ENCODE measurements around the gene BCAS3. TPM values are rescaled to one million over a fixed set of nuclear protein-coding genes. Genes with fewer than 3 reads are reported as not detected.
A peak's percentile ranks its signal among the peaks of the same experiment; 100 is the strongest.

Gene BCAS3
- total RNA-seq, 2 experiments from 2014 or later, result 20.1 to 31.8 TPM

- H3K9me3 ChIP-seq (ENCODE audit: control insufficient read depth in 1 of 2, insufficient read depth in 1 of 2, low read length in 2 of 2), result no peaks in the 10 kb centered on the region
- DNase-seq (no peak), ATAC-seq (ENCODE audit: poor library complexity) (no peak)
- ChIA-PET POLR2A (no interaction called here), CTCF (no interaction called here)
- H3K27ac ChIP-seq (ENCODE audit: low read depth in 1 of 2, low read length in 2 of 2), result no peak overlapping the region
- no peaks in the 10 kb centered on the region for H3K36me3 ChIP-seq (ENCODE audit: insufficient read depth, low read length)
- Mint-ChIP-seq H3K36me3 (ENCODE audit: low read depth) (no peaks in the 10 kb centered on the region), H3K27ac (no peak overlapping the region), H3K4me3 (no peak overlapping the region), H3K4me1 (ENCODE audit: low read depth) (peaks cover 40% of the 10 kb centered on the region), H3K9me3 (no peaks in the 10 kb centered on the region), H3K27me3 (no peaks in the 10 kb centered on the region)
- intact Hi-C loops (cut with DNase I, micrococcal nuclease), result no loop called here
- peaks cover 18% of the 10 kb centered on the region for H3K4me1 ChIP-seq (ENCODE audit: insufficient read depth, low read length)
- no peak for TF ChIP-seq CTCF (IDR thresholded peaks at IDR 0.05)
- no peaks in the 10 kb centered on the region for H3K27me3 ChIP-seq (ENCODE audit: control insufficient read depth in 1 of 2, insufficient read depth in 2 of 2, low read length in 2 of 2)
- H3K4me3 ChIP-seq (ENCODE audit: low read length), result no peak overlapping the region
Observed at GRCh38 chr17:61217878-61218437, 540.3 kb downstream of the BCAS3 start.

GRCh38 chr17:61218438-61218837 lies 540.8 kb downstream of the BCAS3 start:
- POLR2A ChIA-PET, result no interaction called here
- H3K36me3 Mint-ChIP-seq (ENCODE audit: low read depth), result no peaks in the 10 kb centered on the region
- peaks cover 43% of the 10 kb centered on the region for H3K4me1 Mint-ChIP-seq (ENCODE audit: low read depth)
- ATAC-seq (ENCODE audit: poor library complexity) (no peak), DNase-seq (peak in 2 of 14 experiments; percentile 5 to 9)
- H3K27ac ChIP-seq (ENCODE audit: low read depth in 1 of 2, low read length in 2 of 2), result no peak overlapping the region
- no peaks in the 10 kb centered on the region for H3K27me3 ChIP-seq (ENCODE audit: control insufficient read depth in 1 of 2, insufficient read depth in 2 of 2, low read length in 2 of 2)
- no peaks in the 10 kb centered on the region for H3K9me3 Mint-ChIP-seq
- no peak overlapping the region for H3K4me3 ChIP-seq (ENCODE audit: low read length)
- H3K4me1 ChIP-seq (ENCODE audit: insufficient read depth, low read length), result peaks cover 23% of the 10 kb centered on the region
- intact Hi-C loops (cut with DNase I, micrococcal nuclease), result no loop called here
- H3K36me3 ChIP-seq (ENCODE audit: insufficient read depth, low read length), result no peaks in the 10 kb centered on the region
- no peak overlapping the region for H3K4me3 Mint-ChIP-seq
- H3K27me3 Mint-ChIP-seq, result no peaks in the 10 kb centered on the region
- no peak overlapping the region for H3K27ac Mint-ChIP-seq
- no peak for TF ChIP-seq CTCF (IDR thresholded peaks at IDR 0.05)
- H3K9me3 ChIP-seq (ENCODE audit: control insufficient read depth in 1 of 2, insufficient read depth in 1 of 2, low read length in 2 of 2), result no peaks in the 10 kb centered on the region
- CTCF ChIA-PET, result no interaction called here

- no peak overlapping the region for H3K27ac ChIP-seq (ENCODE audit: low read depth in 1 of 2, low read length in 2 of 2)
- Mint-ChIP-seq H3K4me1 (ENCODE audit: low read depth) (peaks cover 51% of the 10 kb centered on the region), H3K27me3 (no peaks in the 10 kb centered on the region), H3K4me3 (no peak overlapping the region), H3K27ac (no peak overlapping the region), H3K9me3 (no peaks in the 10 kb centered on the region), H3K36me3 (ENCODE audit: low read depth) (no peaks in the 10 kb centered on the region)
- ChIA-PET POLR2A (interaction anchor here (0.6 kb wide), 1 partner anchor 16 kb away, joined by 4 read pairs; no protein-coding TSS in a partner anchor), CTCF (no interaction called here)
- H3K9me3 ChIP-seq (ENCODE audit: control insufficient read depth in 1 of 2, insufficient read depth in 1 of 2, low read length in 2 of 2), result no peaks in the 10 kb centered on the region
- no peak overlapping the region for H3K4me3 ChIP-seq (ENCODE audit: low read length)
- H3K4me1 ChIP-seq (ENCODE audit: insufficient read depth, low read length), result peaks cover 24% of the 10 kb centered on the region
- intact Hi-C loops (cut with DNase I, micrococcal nuclease), result no loop called here
- no peaks in the 10 kb centered on the region for H3K27me3 ChIP-seq (ENCODE audit: control insufficient read depth in 1 of 2, insufficient read depth in 2 of 2, low read length in 2 of 2)
- no peaks in the 10 kb centered on the region for H3K36me3 ChIP-seq (ENCODE audit: insufficient read depth, low read length)
- TF ChIP-seq CTCF (IDR thresholded peaks at IDR 0.05), result no peak
- DNase-seq (no peak), ATAC-seq (ENCODE audit: poor library complexity) (no peak)
Observed at GRCh38 chr17:61219460-61219859, 541.8 kb downstream of the BCAS3 start.
